Adrenal gland (tissue), 12 donors: Measurements from ENCODE around the gene MGST3. TPM values are rescaled to one million over a fixed set of nuclear protein-coding genes. Genes with fewer than 3 reads are reported as not detected.
"Not testable (repeated sequence)": the region's sequence is repeated elsewhere in the genome, so short reads cannot be mapped to it uniquely, and the experiment has no call there.

Source experiments
- DNase-seq, 7 donors: peaks; one replicate each; pipeline ENCODE4 v3.0.0-alpha.2; 2019 to 2020
- H3K27ac ChIP-seq, 5 donors: fragments of 200-600 bp; sonication (generic) in 4 of 5; 1 replicate in 3 of 5; 2 replicates in 2 of 5; pipeline versions ENCODE4 v1.5.1 to v1.8.0; 2016 to 2020; ENCODE audit warnings: mild to moderate bottlenecking in 1 of 5
- H3K27me3 ChIP-seq: fragments of 200-600 bp; 2 replicates; pipeline ENCODE4 v1.8.0; 2021
- H3K36me3 ChIP-seq, 2 donors: fragments of 200-600 bp; replicated peaks in 1 of 2; 1 replicate in 1 of 2; 2 replicates in 1 of 2; pipeline versions ENCODE4 v1.5.1 to v1.8.0; 2018 to 2022
- H3K4me1 ChIP-seq, 2 donors: fragments of 200-600 bp; replicated peaks in 1 of 2; 1 replicate in 1 of 2; 2 replicates in 1 of 2; pipeline versions ENCODE4 v1.5.1 to v1.8.0; 2018 to 2021
- H3K4me3 ChIP-seq, 4 donors: fragments of 200-600 bp; sonication (generic) in 3 of 4; one replicate each; pipeline ENCODE4 v1.5.1; 2016 to 2018
- H3K9me3 ChIP-seq, 3 donors: fragments of 200-600 bp; sonication (generic) in 1 of 3; replicated peaks in 1 of 3; 1 replicate in 2 of 3; 2 replicates in 1 of 3; pipeline versions ENCODE4 v1.5.1 to v1.8.0; 2016 to 2021
- CTCF ChIP-seq, 6 experiments: fragments of 450-650 bp in 4 of 6; fragments of 200-600 bp in 2 of 6; sonication (generic) in 1 of 6; IDR thresholded peaks; 1 replicate in 5 of 6; 2 replicates in 1 of 6; pipeline versions ENCODE4 v1.5.1 to v1.8.0; 2016 to 2021; ENCODE audit warnings: antibody characterized with exemption in 6 of 6, mild to moderate bottlenecking in 2 of 6, moderate library complexity in 1 of 6
- POLR2A ChIP-seq, 2 donors: fragments of 450-650 bp; IDR thresholded peaks; one replicate each; pipeline ENCODE4 v1.6.1; 2017; ENCODE audit warnings: antibody characterized with exemption in 2 of 2, mild to moderate bottlenecking in 2 of 2, moderate library complexity in 1 of 2
- WGBS, 4 donors: extraction: QIAGEN DNeasy Blood & Tissue Kit in 2 of 4; methylation state at CpG; one replicate each; pipeline versions ENCODE4 v1.1.5 to v1.1.7; 2013 to 2017; 5-methylcytosine and 5-hydroxymethylcytosine counted together
- intact Hi-C, 2 donors: fragments of 100-400 bp; cut with DNase I; formaldehyde crosslinking; loops; one replicate each; pipeline versions ENCODE4 v1.14.1 to v1.15.0; 2022 to 2023
- polyA plus RNA-seq, 3 donors: library from polyadenylated mRNA; stranded (reverse); fragments of 200-250 nt in 2 of 3; fragments of 350-450 nt in 1 of 3; fragmentation: Illumina TruSeq in 1 of 3; extraction: RNeasy Lipid Tissue Mini Kit (QIAGEN cat#74804) in 1 of 3; gene quantifications; one replicate each; pipeline ENCODE4 v1.2.3, GENCODE V29; 2013 to 2014
- total RNA-seq, 9 donors: library from RNA; depleted of rRNA in 4 of 9; stranded (reverse); fragments of >200 nt in 4 of 9; fragments of 120-200 nt in 1 of 9; fragmentation: NEBNext Ultra II Directional in 1 of 9; extraction: Animal tissue kit (Norgen Biotek cat#: 25700) in 1 of 9; gene quantifications; one replicate each; pipeline versions ENCODE4 v1.1.0 to v1.2.4, GENCODE V29; 2013 to 2023
- donor health status: healthy with polysubstance abuse.
- donor health status: Bipolar disorder and iron deficiency.
- donor health status: DM: yes; HTN: yes; CAD: no.
- donor health status: DM: no; HTN: no; CAD: no.
- donor health status: DM: no; HTN: no; CAD: no.
- donor health status: DM: yes; HTN: yes; CAD: no.

MGST3 gene
- total and polyA plus RNA-seq, 12 donors, result 193 to 441 (median 288) TPM

GRCh38 chr1:165678509-165678908 is 47.5 kb downstream of the MGST3 start:
- Histone ChIP-seq H3K27ac (no peak overlapping the region), H3K4me3 (no peak overlapping the region), H3K27me3 (no peaks in the 10 kb centered on the region), H3K4me1 (no peaks in the 10 kb centered on the region), H3K9me3 (no peaks in the 10 kb centered on the region), H3K36me3 (peaks cover 0 to 66% of the 10 kb centered on the region in 2 donors)
- intact Hi-C loops, result no loop called here
- 0 to 35% (median 13%) methylated on average over 2 of the region's 2 CpGs for WGBS, 4 donors
- TF ChIP-seq POLR2A (IDR thresholded peaks at IDR 0.05) (no peak), CTCF (IDR thresholded peaks at IDR 0.05) (no peak)
- DNase-seq, result no peak

- Histone ChIP-seq H3K9me3 (no peaks in the 10 kb centered on the region), H3K4me1 (peaks cover 0 to 9% of the 10 kb centered on the region in 2 donors), H3K36me3 (peaks cover 0 to 66% of the 10 kb centered on the region in 2 donors), H3K4me3 (no peak overlapping the region), H3K27me3 (no peaks in the 10 kb centered on the region), H3K27ac (no peak overlapping the region)
- 33 to 100% (median 75%) methylated on average over 1 of the region's 1 CpG for WGBS, 4 donors
- intact Hi-C loops, result loop anchor here in 1 of 2 donors (10.0 kb wide), 1 partner anchor 45 kb away; the partner anchor contains the start of gene MGST3
- TF ChIP-seq POLR2A (IDR thresholded peaks at IDR 0.05) (no peak), CTCF (IDR thresholded peaks at IDR 0.05) (no peak)
- no peak for DNase-seq
Observed at GRCh38 chr1:165679282-165680036, 48.4 kb downstream of the MGST3 start.

GRCh38 chr1:165680303-165680702 is 49.3 kb downstream of the MGST3 start:
- H3K27ac ChIP-seq, result no peak overlapping the region
- peaks cover 0 to 66% of the 10 kb centered on the region in 2 donors for H3K36me3 ChIP-seq
- H3K27me3 ChIP-seq, result no peaks in the 10 kb centered on the region
- no peak for DNase-seq
- intact Hi-C loops, result loop anchor here in 1 of 2 donors (10.0 kb wide), 1 partner anchor 46 kb away; the partner anchor contains the start of gene MGST3
- peaks cover 0 to 18% of the 10 kb centered on the region in 2 donors for H3K4me1 ChIP-seq
- H3K9me3 ChIP-seq, result no peaks in the 10 kb centered on the region
- no peak overlapping the region for H3K4me3 ChIP-seq
- TF ChIP-seq CTCF (IDR thresholded peaks at IDR 0.05) (no peak), POLR2A (IDR thresholded peaks at IDR 0.05) (no peak)
- 62 to 82% (median 75%) methylated on average over 2 of the region's 2 CpGs for WGBS, 4 donors

GRCh38 chr1:165680773-165681172 is 49.7 kb downstream of the MGST3 start:
- WGBS, 4 donors, result 94 to 100% (median 97%) methylated on average over 4 of the region's 4 CpGs
- peaks cover 0 to 65% of the 10 kb centered on the region in 2 donors for H3K36me3 ChIP-seq
- intact Hi-C loops, result loop anchor here in 1 of 2 donors (10.0 kb wide), 1 partner anchor 46 kb away; the partner anchor contains the start of gene MGST3
- not testable (repeated sequence) for DNase-seq, H3K27me3 ChIP-seq, H3K9me3 ChIP-seq, H3K27ac ChIP-seq, H3K4me3 ChIP-seq
- peaks cover 0 to 21% of the 10 kb centered on the region in 2 donors for H3K4me1 ChIP-seq
